Right lobe of liver (tissue), 4 donors: ENCODE measurements around the gene NRXN3.

Experiments
- CTCF ChIP-seq, 4 donors: fragments of 200-600 bp in 3 of 4; fragments of 450-650 bp in 1 of 4; IDR thresholded peaks; one replicate each; pipeline versions ENCODE4 v1.5.1 to v1.8.0; 2016 to 2022; ENCODE audit warnings: antibody characterized with exemption in 4 of 4, mild to moderate bottlenecking in 2 of 4
- POLR2A ChIP-seq: fragments of 450-650 bp; IDR thresholded peaks from one replicate; pipeline ENCODE4 v1.6.1; 2017; ENCODE audit warnings: antibody characterized with exemption, mild to moderate bottlenecking
- donor health status: DM: no; HTN: no; CAD: no.
- donor health status: DM: no; HTN: no; CAD: no.
- donor health status: DM: no; HTN: yes; CAD: no.

- no peak for TF ChIP-seq POLR2A
- TF ChIP-seq CTCF (IDR thresholded peaks at IDR 0.05): no peak
Observed at GRCh38 chr14:79878785-79879184, 1708.6 kb downstream of the NRXN3 start.
